A549 (cell line): ENCODE data around the gene GNG4.

Experiments
- CTCF ChIP-seq: fragments of >200 bp; sonication (Bioruptor Twin); formaldehyde crosslinking; IDR thresholded peaks from 3 replicates; pipeline ENCODE4 v1.5.1; 2016
- EP300 ChIP-seq, 2 experiments: fragments of >200 bp; sonication (Bioruptor Twin); formaldehyde crosslinking; IDR thresholded peaks; 2 replicates in 1 of 2; 3 replicates in 1 of 2; pipeline ENCODE4 v1.6.1; 2016 to 2017
- ESRRA ChIP-seq: fragments of 150-350 bp; IDR thresholded peaks from 2 replicates; pipeline ENCODE4 v1.6.1; 2014; ENCODE audit warnings: mild to moderate bottlenecking, low read length, borderline replicate concordance

- TF ChIP-seq CTCF (no peak), EP300 (IDR thresholded peaks at IDR 0.05) (no peak), ESRRA (no peak)
Measured at GRCh38 chr1:235586992-235587391, 62.6 kb downstream of the GNG4 start.
